Gastroesophageal sphincter (tissue), 4 donors: ENCODE measurements around the gene NEK6. TPM values are rescaled to one million over a fixed set of nuclear protein-coding genes. Genes with fewer than 3 reads are reported as not detected.

ENCODE experiments used
- ATAC-seq: fragments of 150-250 bp; one replicate; pipeline ENCODE4 v1.9.1; 2016; ENCODE audit warnings: mild to moderate bottlenecking, moderate library complexity
- H3K27ac ChIP-seq, 4 donors: fragments of 200-600 bp; sonication (generic) in 3 of 4; 1 replicate in 3 of 4; 2 replicates in 1 of 4; pipeline ENCODE4 v1.5.1; 2016 to 2019
- H3K27me3 ChIP-seq: fragments of 200-600 bp; sonication (generic); one replicate; pipeline ENCODE4 v1.5.1; 2019
- H3K36me3 ChIP-seq, 2 donors: fragments of 200-600 bp; sonication (generic); one replicate each; pipeline ENCODE4 v1.5.1; 2019; ENCODE audit warnings: control low read depth in 1 of 2
- H3K4me1 ChIP-seq, 3 donors: fragments of 200-600 bp; sonication (generic); 1 replicate in 2 of 3; 2 replicates in 1 of 3; pipeline ENCODE4 v1.5.1; 2016 to 2019; ENCODE audit warnings: control low read depth in 2 of 3
- H3K4me3 ChIP-seq, 2 donors: fragments of 200-600 bp; sonication (generic); one replicate each; pipeline ENCODE4 v1.5.1; 2019; ENCODE audit warnings: mild to moderate bottlenecking in 1 of 2, moderate library complexity in 1 of 2
- H3K9me3 ChIP-seq, 3 donors: fragments of 200-600 bp; sonication (generic); one replicate each; pipeline ENCODE4 v1.5.1; 2017 to 2019; ENCODE audit warnings: control low read depth in 2 of 3
- EP300 ChIP-seq: sonication (generic); formaldehyde crosslinking; IDR thresholded peaks from one replicate; pipeline ENCODE4 v1.6.1; 2017; ENCODE audit warnings: antibody characterized with exemption, mild to moderate bottlenecking
- POLR2A ChIP-seq, 2 donors: fragments of 450-650 bp; IDR thresholded peaks; one replicate each; pipeline ENCODE4 v1.6.1; 2017; ENCODE audit warnings: antibody characterized with exemption in 2 of 2, mild to moderate bottlenecking in 2 of 2, moderate library complexity in 1 of 2
- POLR2AphosphoS5 ChIP-seq: sonication (generic); formaldehyde crosslinking; IDR thresholded peaks from one replicate; pipeline ENCODE4 v1.6.1; 2017; ENCODE audit warnings: antibody characterized with exemption
- WGBS, 2 donors: methylation state at CpG; one replicate each; pipeline ENCODE4 v1.1.5; 2018; ENCODE audit warnings: low coverage in 1 of 2; 5-methylcytosine and 5-hydroxymethylcytosine counted together
- total RNA-seq, 4 donors: library from RNA; depleted of rRNA; stranded (reverse); fragments of >200 nt; gene quantifications; one replicate each; pipeline ENCODE4 v1.1.0, GENCODE V29; 2016
- TF ChIP-seq, protein P1 (sequence below), 4 experiments: fragments of 200-600 bp in 2 of 4; fragments of 450-650 bp in 2 of 4; sonication (generic) in 1 of 4; IDR thresholded peaks; one replicate each; pipeline ENCODE4 v1.5.1; 2017 to 2019; ENCODE audit warnings: antibody characterized with exemption in 4 of 4, mild to moderate bottlenecking in 2 of 4, moderate library complexity in 2 of 4

The NEK6 gene
- 10 to 100 TPM; 13.2 to 31.7 (median 19.3) TPM for total RNA-seq

DNA sequence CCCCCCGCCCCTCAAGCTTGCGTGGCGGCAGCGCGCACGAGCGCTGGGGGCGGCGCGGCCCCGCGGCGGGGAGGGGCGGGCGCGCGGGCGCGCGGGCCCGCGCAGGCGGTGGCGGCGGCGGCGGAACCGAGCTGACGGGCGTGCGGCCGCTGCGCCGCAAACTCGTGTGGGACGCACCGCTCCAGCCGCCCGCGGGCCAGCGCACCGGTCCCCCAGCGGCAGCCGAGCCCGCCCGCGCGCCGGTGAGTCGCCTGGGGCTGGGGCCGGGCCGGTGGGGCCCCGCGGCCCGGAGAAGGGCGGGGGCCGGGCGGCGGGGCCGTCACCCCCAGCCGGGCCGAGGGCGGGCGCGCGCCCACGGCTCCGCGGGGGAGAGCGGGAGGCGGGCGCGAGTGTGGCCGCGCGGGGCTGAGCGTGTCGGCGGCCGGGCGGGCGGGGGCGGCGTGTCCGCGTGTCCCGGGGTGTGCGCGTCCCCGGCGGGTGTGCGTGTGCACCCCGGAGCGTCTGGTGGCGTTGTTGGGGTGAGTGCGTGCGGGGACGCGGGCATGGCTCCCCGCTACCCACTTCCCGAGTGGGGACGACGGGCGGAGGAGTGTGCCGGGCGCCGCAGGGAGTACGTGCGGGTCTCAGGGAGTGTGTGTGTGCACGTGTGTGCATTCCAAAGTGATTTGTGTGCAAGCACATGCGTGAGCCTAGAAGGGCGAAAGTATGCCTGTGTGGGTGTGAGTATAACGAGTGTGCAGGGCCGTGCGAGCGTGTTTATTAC lies at the start of gene NEK6:
Gene NEK6 (plus strand): TSS at position 106 of the 763 bp plus-strand sequence. CDS start 44,016 bp downstream, outside the sequence.
- peak within 1 kb of the TSS; percentile 47 to 80 for H3K4me3 ChIP-seq
- peak in 1 of 2 donors; percentile 32 for TF ChIP-seq POLR2A (IDR thresholded peaks at IDR 0.05)
- TF ChIP-seq EP300 = no peak
- TF ChIP-seq, protein P1, sequence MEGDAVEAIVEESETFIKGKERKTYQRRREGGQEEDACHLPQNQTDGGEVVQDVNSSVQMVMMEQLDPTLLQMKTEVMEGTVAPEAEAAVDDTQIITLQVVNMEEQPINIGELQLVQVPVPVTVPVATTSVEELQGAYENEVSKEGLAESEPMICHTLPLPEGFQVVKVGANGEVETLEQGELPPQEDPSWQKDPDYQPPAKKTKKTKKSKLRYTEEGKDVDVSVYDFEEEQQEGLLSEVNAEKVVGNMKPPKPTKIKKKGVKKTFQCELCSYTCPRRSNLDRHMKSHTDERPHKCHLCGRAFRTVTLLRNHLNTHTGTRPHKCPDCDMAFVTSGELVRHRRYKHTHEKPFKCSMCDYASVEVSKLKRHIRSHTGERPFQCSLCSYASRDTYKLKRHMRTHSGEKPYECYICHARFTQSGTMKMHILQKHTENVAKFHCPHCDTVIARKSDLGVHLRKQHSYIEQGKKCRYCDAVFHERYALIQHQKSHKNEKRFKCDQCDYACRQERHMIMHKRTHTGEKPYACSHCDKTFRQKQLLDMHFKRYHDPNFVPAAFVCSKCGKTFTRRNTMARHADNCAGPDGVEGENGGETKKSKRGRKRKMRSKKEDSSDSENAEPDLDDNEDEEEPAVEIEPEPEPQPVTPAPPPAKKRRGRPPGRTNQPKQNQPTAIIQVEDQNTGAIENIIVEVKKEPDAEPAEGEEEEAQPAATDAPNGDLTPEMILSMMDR (IDR thresholded peaks at IDR 0.05) = no peak
- peak; percentile 80 for TF ChIP-seq POLR2AphosphoS5
- no peaks in the 10 kb centered on the region for H3K36me3 ChIP-seq
- WGBS, 2 donors = 0% methylated on average over 2 of the region's 116 CpGs; no CpG with 5 or more reads in 1 of the 2 donors
- peak; percentile 60 for ATAC-seq
- H3K27me3 ChIP-seq = no peaks in the 10 kb centered on the region
- peak within 1 kb of the TSS; percentile 80 to 90 (median 89) for H3K27ac ChIP-seq
- no peaks in the 10 kb centered on the region for H3K9me3 ChIP-seq
- peaks cover 0 to 60% (median 25%) of the 10 kb centered on the region in 3 donors for H3K4me1 ChIP-seq

DNA sequence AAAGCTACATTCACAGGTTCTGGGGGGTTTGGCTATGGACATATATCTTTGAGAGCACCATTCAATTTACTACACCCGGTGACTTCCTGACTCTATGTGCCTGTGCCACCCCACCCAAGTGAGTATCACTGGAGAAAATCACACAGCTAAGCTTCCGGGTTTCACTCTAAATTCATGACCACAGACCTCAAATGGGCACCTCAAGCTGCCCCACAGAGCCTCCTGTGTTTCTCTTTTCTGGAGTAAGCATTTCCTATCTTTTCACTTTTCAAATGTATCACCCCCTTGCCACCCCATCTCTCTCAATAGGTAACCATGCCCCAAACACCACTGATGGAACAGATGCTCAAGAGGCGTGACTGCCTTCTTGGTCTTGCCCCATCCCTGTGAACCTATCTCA lies 49.2 kb upstream of the NEK6 start:
- ATAC-seq = no peak
- Histone ChIP-seq H3K27me3 (no peaks in the 10 kb centered on the region), H3K36me3 (no peaks in the 10 kb centered on the region), H3K4me3 (no peak overlapping the region), H3K9me3 (no peaks in the 10 kb centered on the region), H3K27ac (no peak overlapping the region), H3K4me1 (no peaks in the 10 kb centered on the region)
- no peak for TF ChIP-seq EP300
- 88 to 90% methylated on average over 2 of the region's 3 CpGs for WGBS, 2 donors

GRCh38 chr9:124209279-124209678 lies 48.5 kb upstream of the NEK6 start:
- TF ChIP-seq POLR2A (IDR thresholded peaks at IDR 0.05) (no peak), POLR2AphosphoS5 (no peak), EP300 (no peak)
- TF ChIP-seq, protein P1 (IDR thresholded peaks at IDR 0.05) = no peak
- no peak for ATAC-seq
- Histone ChIP-seq H3K36me3 (no peaks in the 10 kb centered on the region), H3K4me1 (peaks cover 0 to 1% (median 0%) of the 10 kb centered on the region in 3 donors), H3K27me3 (no peaks in the 10 kb centered on the region), H3K27ac (no peak overlapping the region), H3K9me3 (no peaks in the 10 kb centered on the region), H3K4me3 (no peak overlapping the region)
- 68 to 72% methylated on average over 4 to 7 of the region's 7 CpGs for WGBS, 2 donors

DNA sequence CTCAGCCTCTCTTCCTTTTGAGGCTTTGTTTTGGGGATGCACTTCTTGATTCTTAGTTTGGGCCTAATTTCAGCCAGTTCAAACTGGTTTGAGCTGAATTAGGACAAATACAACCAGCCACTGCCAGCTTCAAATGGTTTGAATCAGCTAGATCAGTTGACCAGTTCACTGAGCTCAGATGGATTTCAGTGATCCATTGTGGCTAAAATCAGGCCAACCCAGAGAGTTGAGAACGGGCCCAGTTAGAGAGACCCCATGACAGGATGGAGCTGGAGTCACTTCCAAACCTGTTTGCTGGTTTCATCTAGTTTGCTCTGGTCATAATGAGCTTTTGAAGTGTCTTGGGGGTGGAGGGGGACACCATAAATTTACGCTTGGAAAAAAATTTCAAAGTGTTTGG lies 48.0 kb upstream of the NEK6 start:
- H3K4me3 ChIP-seq = no peak overlapping the region
- no peaks in the 10 kb centered on the region for H3K36me3 ChIP-seq

DNA sequence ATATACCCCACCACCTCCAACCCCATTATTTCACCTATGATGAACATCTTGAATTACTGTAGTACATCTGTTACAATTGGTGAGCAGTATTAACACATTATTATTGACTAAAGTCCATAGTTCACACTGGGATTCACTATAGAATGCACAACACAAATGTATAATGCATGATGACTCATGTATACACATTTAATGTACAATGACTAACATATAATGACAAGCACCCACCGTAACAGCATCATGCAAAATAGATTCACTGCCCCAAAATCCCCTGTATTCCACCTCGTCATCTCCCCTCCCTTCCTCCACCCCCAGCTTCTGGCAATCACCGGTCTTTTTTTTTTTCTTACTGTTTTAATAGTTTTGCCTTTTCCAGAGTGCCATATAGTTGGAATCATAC lies 47.1 kb upstream of the NEK6 start:
- H3K4me3 ChIP-seq = no peak overlapping the region
- H3K4me1 ChIP-seq = peaks cover 0 to 15% (median 0%) of the 10 kb centered on the region in 3 donors
- no peak overlapping the region for H3K27ac ChIP-seq
- 71 to 82% methylated on average over 3 of the region's 3 CpGs for WGBS, 2 donors
- no peaks in the 10 kb centered on the region for H3K9me3 ChIP-seq
- no peak for ATAC-seq
- peaks cover 5% of the 10 kb centered on the region for H3K27me3 ChIP-seq
- TF ChIP-seq POLR2A (IDR thresholded peaks at IDR 0.05) (no peak), POLR2AphosphoS5 (no peak), EP300 (no peak)
- TF ChIP-seq, protein P1 (IDR thresholded peaks at IDR 0.05) = no peak
- no peaks in the 10 kb centered on the region for H3K36me3 ChIP-seq

More for the DNA sequence above, 48.0 kb upstream of the NEK6 start:
- H3K4me1 ChIP-seq = peaks cover 0 to 6% (median 0%) of the 10 kb centered on the region in 3 donors
- peaks cover 5% of the 10 kb centered on the region for H3K27me3 ChIP-seq
- 90 to 100% methylated on average over 2 of the region's 2 CpGs for WGBS, 2 donors
- H3K27ac ChIP-seq = no peak overlapping the region
- no peak for ATAC-seq
- H3K9me3 ChIP-seq = no peaks in the 10 kb centered on the region
- TF ChIP-seq, protein P1 (IDR thresholded peaks at IDR 0.05) = no peak
- TF ChIP-seq POLR2AphosphoS5 (no peak), EP300 (no peak), POLR2A (IDR thresholded peaks at IDR 0.05) (no peak)
